GM12878 (cell line): ENCODE data around the gene C16orf96. TPM values are rescaled to one million over a fixed set of nuclear protein-coding genes. Genes with fewer than 3 reads are reported as not detected.

Experiments
- ATAC-seq: fragments of 200-7000 bp; cut with Tn5 transposase; 3 replicates; pipeline ENCODE4 v1.9.1; 2020; ENCODE audit warnings: mild to moderate bottlenecking, moderate library complexity
- BruUV-seq: library from RNA; stranded (reverse); fragments of 400-500 nt; replicated peaks from 2 replicates; lab custom pipeline; 2021; lab: Mats Ljungman, UMichigan
- CTCF ChIA-PET: fragments of 300-600 bp; sonication (Branson Sonifier 250); formaldehyde crosslinking; extraction: SDS; loops from one replicate; lab custom pipeline; 2021; ENCODE audit warnings: inconsistent platforms; lab: Yijun Ruan, JAX
- POLR2A ChIA-PET: fragments of 350-600 bp; formaldehyde crosslinking; extraction: SDS; loops from one replicate; lab custom pipeline; 2021; ENCODE audit warnings: inconsistent platforms; lab: Charles Lee
- RAD21 ChIA-PET: fragments of 300-600 bp; sonication (Branson Sonifier 250); formaldehyde crosslinking; loops from one replicate; lab custom pipeline; 2023; ENCODE audit warnings: antibody characterized with exemption; ENCODE audit not compliant: unreplicated experiment; lab: Charles Lee
- SMC1A ChIA-PET: fragments of 300-600 bp; sonication (Branson Sonifier 250); formaldehyde crosslinking; loops from one replicate; lab custom pipeline; 2023; ENCODE audit not compliant: unreplicated experiment, uncharacterized antibody; lab: Charles Lee
- DNase-seq: peaks from one replicate; pipeline ENCODE4 v3.0.0-alpha.2; 2011; ENCODE audit warnings: low read depth, low spot score
- FAIRE-seq: peaks from 3 replicates; lab custom pipeline; 2011; peaks lifted over from hg19 to GRCh38; lab: Jason Lieb, UNC
- H2AFZ ChIP-seq: 2 replicates; pipeline ENCODE4 v1.6.0; 2011; ENCODE audit warnings: low read depth, low read length, control low read depth; ENCODE audit not compliant: control insufficient read depth
- H3K27ac ChIP-seq: 2 replicates; pipeline ENCODE4 v1.5.1; 2011; ENCODE audit warnings: control low read depth; ENCODE audit not compliant: control insufficient read depth, insufficient read depth
- H3K27me3 ChIP-seq, 2 experiments: replicated peaks in 1 of 2; 2 replicates each; pipeline versions ENCODE4 v1.6.0 to v1.6.1; 2011; ENCODE audit warnings: low read length in 1 of 2; ENCODE audit not compliant: control insufficient read depth in 2 of 2, insufficient read depth in 2 of 2
- H3K36me3 ChIP-seq, 2 experiments: 2 replicates each; pipeline ENCODE4 v1.5.1; 2011; ENCODE audit warnings: low read length in 1 of 2; ENCODE audit not compliant: control insufficient read depth in 2 of 2, insufficient read depth in 2 of 2
- H3K4me1 ChIP-seq: 2 replicates; pipeline ENCODE4 v1.6.1; 2011; ENCODE audit warnings: mild to moderate bottlenecking, low read length, moderate library complexity, mixed read lengths; ENCODE audit not compliant: control insufficient read depth, insufficient read depth
- H3K4me2 ChIP-seq: 2 replicates; pipeline ENCODE4 v1.6.0; 2011; ENCODE audit warnings: control low read depth; ENCODE audit not compliant: control insufficient read depth, insufficient read depth
- H3K4me3 ChIP-seq: fragments of 200-600 bp; sonication (generic); 2 replicates; pipeline ENCODE4 v1.5.1; 2016
- H3K79me2 ChIP-seq: 2 replicates; pipeline ENCODE4 v1.6.0; 2011; ENCODE audit warnings: low read length; ENCODE audit not compliant: control insufficient read depth, insufficient read depth
- H3K9ac ChIP-seq: 2 replicates; pipeline ENCODE4 v1.8.0; 2011; ENCODE audit warnings: low read length, control low read depth, mixed read lengths; ENCODE audit not compliant: control insufficient read depth, insufficient read depth
- H3K9me3 ChIP-seq: replicated peaks from 3 replicates; pipeline ENCODE4 v1.5.1; 2011; ENCODE audit warnings: mild to moderate bottlenecking, low read length; ENCODE audit not compliant: control insufficient read depth, insufficient read depth
- H4K20me1 ChIP-seq: 2 replicates; pipeline ENCODE4 v1.6.0; 2011; ENCODE audit not compliant: control insufficient read depth, insufficient read depth
- CHD1 ChIP-seq: IDR thresholded peaks from 2 replicates; pipeline ENCODE4 v1.6.1; 2012; ENCODE audit warnings: low read depth, low read length, improper control_type of control experiment
- EP300 ChIP-seq, 2 experiments: fragments of 150-350 bp in 1 of 2; IDR thresholded peaks; 2 replicates each; pipeline ENCODE4 v1.6.1; 2011 to 2012; ENCODE audit warnings: low read depth in 2 of 2, low read length in 2 of 2, borderline replicate concordance in 1 of 2, improper control_type of control experiment in 1 of 2, inconsistent platforms in 1 of 2; ENCODE audit not compliant: control insufficient read depth in 1 of 2
- NR2C2 ChIP-seq: IDR thresholded peaks from 2 replicates; pipeline ENCODE4 v1.6.1; 2011; ENCODE audit warnings: borderline replicate concordance, low read depth; ENCODE audit not compliant: control insufficient read depth, insufficient read length
- RBBP5 ChIP-seq: fragments of 200-600 bp; sonication (generic); conservative IDR thresholded peaks from 2 replicates; pipeline ENCODE4 v1.6.1; 2016
- SIX5 ChIP-seq: IDR thresholded peaks from 2 replicates; pipeline ENCODE4 v1.6.1; 2011; ENCODE audit warnings: mild to moderate bottlenecking, low read depth, low read length, moderate library complexity; ENCODE audit not compliant: severe bottlenecking
- SREBF2 ChIP-seq: IDR thresholded peaks from 2 replicates; pipeline ENCODE4 v1.6.1; 2012; ENCODE audit warnings: mild to moderate bottlenecking, low read length
- TARDBP ChIP-seq: IDR thresholded peaks from 2 replicates; pipeline ENCODE4 v1.6.1; 2016; ENCODE audit warnings: borderline replicate concordance
- WGBS: methylation state at CpG from one replicate; pipeline ENCODE4 v1.1.6; 2016; ENCODE audit warnings: low lambda C conversion rate; ENCODE audit not compliant: insufficient replicate concordance, insufficient coverage; ENCODE audit errors: missing lambda C conversion rate; 5-methylcytosine and 5-hydroxymethylcytosine counted together
- in situ Hi-C: fragments of 300-500 bp; cut with MboI; formaldehyde crosslinking; loops from 9 replicates; pipeline ENCODE4 v1.14.3; 2018; ENCODE audit warnings: mixed read lengths
- intact Hi-C: fragments of 100-400 bp; cut with micrococcal nuclease; formaldehyde crosslinking; loops from one replicate; pipeline ENCODE4 v1.14.2; 2022; ENCODE audit not compliant: unreplicated experiment
- polyA plus RNA-seq, 11 experiments: library from polyadenylated mRNA; depleted of rRNA in 4 of 11; unstranded in 6 of 11; stranded (reverse) in 5 of 11; fragments of >200 nt; fragmentation: Nextera tagmentation in 4 of 11; fragmentation: Illumina TruSeq in 1 of 11; extraction: Ambion mirVana in 4 of 11; extraction: Trizol in 1 of 11; gene quantifications; 1 replicate in 1 of 11; 2 replicates in 10 of 11; pipeline versions ENCODE4 v1.2.1 to v1.2.3, GENCODE V29; 2011 to 2016; ENCODE audit warnings: inconsistent platforms in 2 of 11, missing spikeins in 2 of 11, low read depth in 1 of 11
- total RNA-seq, 4 experiments: library from RNA; depleted of rRNA in 3 of 4; stranded (reverse); fragments of >200 nt in 3 of 4; fragmentation: Illumina TruSeq in 1 of 4; extraction: Trizol in 1 of 4; gene quantifications; 2 replicates each; pipeline versions ENCODE4 v1.2.1 to v1.2.3, GENCODE V29; 2013 to 2021
- TF ChIP-seq, protein P1 (sequence below): IDR thresholded peaks from 2 replicates; pipeline ENCODE4 v1.6.1; 2012; ENCODE audit warnings: low read length, inconsistent platforms
- TF ChIP-seq, protein P2 (sequence below): fragments of 450-650 bp; IDR thresholded peaks from 2 replicates; pipeline ENCODE4 v1.6.1; 2017; ENCODE audit warnings: antibody characterized with exemption, mild to moderate bottlenecking, moderate library complexity
- TF ChIP-seq, protein P3 (sequence below): fragments of 450-650 bp; IDR thresholded peaks from 2 replicates; pipeline ENCODE4 v1.6.1; 2017; ENCODE audit warnings: mild to moderate bottlenecking, moderate library complexity

The C16orf96 gene
- total and polyA plus RNA-seq, 10 of the 15 experiments (the other 5 are each of a cell fraction or from before 2014, with no cell fraction given) = 0.01 to 0.08 (median 0.01) TPM; not detected in 7

DNA sequence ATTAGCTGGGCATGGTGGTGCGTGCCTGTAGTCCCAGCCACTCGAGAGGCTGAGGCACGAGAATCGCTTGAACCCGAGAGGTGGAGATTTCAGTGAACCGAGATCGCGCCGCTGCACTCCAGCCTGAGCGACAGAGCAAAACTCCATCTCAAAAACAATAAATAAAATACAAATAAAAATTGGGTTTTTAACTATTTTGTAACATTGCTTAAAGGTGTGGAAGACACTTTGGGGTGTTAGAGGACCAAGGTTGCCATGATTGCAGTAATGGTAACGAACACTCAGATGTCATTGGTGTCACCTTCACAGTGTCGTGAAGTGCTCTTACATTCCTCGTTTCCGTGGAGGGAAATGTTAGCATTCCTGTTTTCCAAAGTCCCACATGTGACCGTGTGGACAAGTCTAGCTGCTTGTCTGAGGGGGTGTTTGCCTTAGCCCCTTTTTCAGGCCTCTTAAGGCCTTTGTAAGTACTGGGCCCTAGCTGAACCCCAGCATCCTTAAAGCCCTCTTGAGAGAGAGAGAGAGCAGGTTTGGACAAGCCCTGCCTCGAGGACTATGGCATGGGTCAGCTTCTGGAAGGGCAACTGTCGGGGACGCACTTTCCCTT is 8.6 kb downstream of the C16orf96 start:
- Histone ChIP-seq H2AFZ (no peak overlapping the region), H3K4me1 (peaks cover 4% of the 10 kb centered on the region; the same call in 1 of the 2 replicates), H3K27me3 (peaks cover 0 to 4% of the 10 kb centered on the region in 2 experiments; a peak in 2 of 4 replicates), H4K20me1 (no peaks in the 10 kb centered on the region), H3K27ac (no peak overlapping the region), H3K9me3 (no peaks in the 10 kb centered on the region), H3K4me2 (no peak overlapping the region), H3K4me3 (no peak overlapping the region), H3K79me2 (no peaks in the 10 kb centered on the region), H3K9ac (no peak overlapping the region), H3K36me3 (no peaks in the 10 kb centered on the region; a peak in 1 of 4 replicates)
- WGBS = 66% methylated on average over 18 of the region's 18 CpGs
- ATAC-seq (no peak), DNase-seq (no peak), FAIRE-seq (no peak)
- CTCF ChIA-PET = interaction anchor here (1.1 to 1.5 kb wide), 2 partner anchors 16 to 57 kb away, joined by 3 to 4 read pairs; no protein-coding TSS in a partner anchor
- SMC1A ChIA-PET = no interaction called here
- BruUV-seq = no TSS peak
- POLR2A ChIA-PET = no interaction called here
- in situ Hi-C loops (no loop called here), intact Hi-C loops (no loop called here)
- RAD21 ChIA-PET = interaction anchor here (1.0 kb wide), 1 partner anchor 21 kb away, joined by 4 read pairs; no protein-coding TSS in a partner anchor
- TF ChIP-seq TARDBP (no peak), RBBP5 (no peak), NR2C2 (no peak), EP300 (IDR thresholded peaks at IDR 0.05; ENCODE audit: borderline replicate concordance in 1 of 2, control insufficient read depth in 1 of 2, low read depth in 2 of 2, low read length in 2 of 2) (no peak), CHD1 (no peak), SREBF2 (no peak), SIX5 (no peak)
- TF ChIP-seq, protein P1, sequence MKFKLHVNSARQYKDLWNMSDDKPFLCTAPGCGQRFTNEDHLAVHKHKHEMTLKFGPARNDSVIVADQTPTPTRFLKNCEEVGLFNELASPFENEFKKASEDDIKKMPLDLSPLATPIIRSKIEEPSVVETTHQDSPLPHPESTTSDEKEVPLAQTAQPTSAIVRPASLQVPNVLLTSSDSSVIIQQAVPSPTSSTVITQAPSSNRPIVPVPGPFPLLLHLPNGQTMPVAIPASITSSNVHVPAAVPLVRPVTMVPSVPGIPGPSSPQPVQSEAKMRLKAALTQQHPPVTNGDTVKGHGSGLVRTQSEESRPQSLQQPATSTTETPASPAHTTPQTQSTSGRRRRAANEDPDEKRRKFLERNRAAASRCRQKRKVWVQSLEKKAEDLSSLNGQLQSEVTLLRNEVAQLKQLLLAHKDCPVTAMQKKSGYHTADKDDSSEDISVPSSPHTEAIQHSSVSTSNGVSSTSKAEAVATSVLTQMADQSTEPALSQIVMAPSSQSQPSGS = no peak
- TF ChIP-seq, protein P2, sequence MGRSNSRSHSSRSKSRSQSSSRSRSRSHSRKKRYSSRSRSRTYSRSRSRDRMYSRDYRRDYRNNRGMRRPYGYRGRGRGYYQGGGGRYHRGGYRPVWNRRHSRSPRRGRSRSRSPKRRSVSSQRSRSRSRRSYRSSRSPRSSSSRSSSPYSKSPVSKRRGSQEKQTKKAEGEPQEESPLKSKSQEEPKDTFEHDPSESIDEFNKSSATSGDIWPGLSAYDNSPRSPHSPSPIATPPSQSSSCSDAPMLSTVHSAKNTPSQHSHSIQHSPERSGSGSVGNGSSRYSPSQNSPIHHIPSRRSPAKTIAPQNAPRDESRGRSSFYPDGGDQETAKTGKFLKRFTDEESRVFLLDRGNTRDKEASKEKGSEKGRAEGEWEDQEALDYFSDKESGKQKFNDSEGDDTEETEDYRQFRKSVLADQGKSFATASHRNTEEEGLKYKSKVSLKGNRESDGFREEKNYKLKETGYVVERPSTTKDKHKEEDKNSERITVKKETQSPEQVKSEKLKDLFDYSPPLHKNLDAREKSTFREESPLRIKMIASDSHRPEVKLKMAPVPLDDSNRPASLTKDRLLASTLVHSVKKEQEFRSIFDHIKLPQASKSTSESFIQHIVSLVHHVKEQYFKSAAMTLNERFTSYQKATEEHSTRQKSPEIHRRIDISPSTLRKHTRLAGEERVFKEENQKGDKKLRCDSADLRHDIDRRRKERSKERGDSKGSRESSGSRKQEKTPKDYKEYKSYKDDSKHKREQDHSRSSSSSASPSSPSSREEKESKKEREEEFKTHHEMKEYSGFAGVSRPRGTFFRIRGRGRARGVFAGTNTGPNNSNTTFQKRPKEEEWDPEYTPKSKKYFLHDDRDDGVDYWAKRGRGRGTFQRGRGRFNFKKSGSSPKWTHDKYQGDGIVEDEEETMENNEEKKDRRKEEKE = no peak
- TF ChIP-seq, protein P3, sequence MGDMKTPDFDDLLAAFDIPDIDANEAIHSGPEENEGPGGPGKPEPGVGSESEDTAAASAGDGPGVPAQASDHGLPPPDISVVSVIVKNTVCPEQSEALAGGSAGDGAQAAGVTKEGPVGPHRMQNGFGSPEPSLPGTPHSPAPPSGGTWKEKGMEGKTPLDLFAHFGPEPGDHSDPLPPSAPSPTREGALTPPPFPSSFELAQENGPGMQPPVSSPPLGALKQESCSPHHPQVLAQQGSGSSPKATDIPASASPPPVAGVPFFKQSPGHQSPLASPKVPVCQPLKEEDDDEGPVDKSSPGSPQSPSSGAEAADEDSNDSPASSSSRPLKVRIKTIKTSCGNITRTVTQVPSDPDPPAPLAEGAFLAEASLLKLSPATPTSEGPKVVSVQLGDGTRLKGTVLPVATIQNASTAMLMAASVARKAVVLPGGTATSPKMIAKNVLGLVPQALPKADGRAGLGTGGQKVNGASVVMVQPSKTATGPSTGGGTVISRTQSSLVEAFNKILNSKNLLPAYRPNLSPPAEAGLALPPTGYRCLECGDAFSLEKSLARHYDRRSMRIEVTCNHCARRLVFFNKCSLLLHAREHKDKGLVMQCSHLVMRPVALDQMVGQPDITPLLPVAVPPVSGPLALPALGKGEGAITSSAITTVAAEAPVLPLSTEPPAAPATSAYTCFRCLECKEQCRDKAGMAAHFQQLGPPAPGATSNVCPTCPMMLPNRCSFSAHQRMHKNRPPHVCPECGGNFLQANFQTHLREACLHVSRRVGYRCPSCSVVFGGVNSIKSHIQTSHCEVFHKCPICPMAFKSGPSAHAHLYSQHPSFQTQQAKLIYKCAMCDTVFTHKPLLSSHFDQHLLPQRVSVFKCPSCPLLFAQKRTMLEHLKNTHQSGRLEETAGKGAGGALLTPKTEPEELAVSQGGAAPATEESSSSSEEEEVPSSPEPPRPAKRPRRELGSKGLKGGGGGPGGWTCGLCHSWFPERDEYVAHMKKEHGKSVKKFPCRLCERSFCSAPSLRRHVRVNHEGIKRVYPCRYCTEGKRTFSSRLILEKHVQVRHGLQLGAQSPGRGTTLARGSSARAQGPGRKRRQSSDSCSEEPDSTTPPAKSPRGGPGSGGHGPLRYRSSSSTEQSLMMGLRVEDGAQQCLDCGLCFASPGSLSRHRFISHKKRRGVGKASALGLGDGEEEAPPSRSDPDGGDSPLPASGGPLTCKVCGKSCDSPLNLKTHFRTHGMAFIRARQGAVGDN = no peak
